HepG2 (cell line): ENCODE data around the gene PRKCZ. TPM values are rescaled to one million over a fixed set of nuclear protein-coding genes. Genes with fewer than 3 reads are reported as not detected.

Experiments used
- ATAC-seq: fragments of 200-7000 bp; cut with Tn5 transposase; 3 replicates; pipeline ENCODE4 v1.9.1; 2020; ENCODE audit warnings: mild to moderate bottlenecking, moderate library complexity
- BruUV-seq: library from RNA; stranded (reverse); fragments of 400-500 nt; replicated peaks from 2 replicates; lab custom pipeline; 2021; lab: Mats Ljungman, UMichigan
- CTCF ChIA-PET: fragments of 300-600 bp; formaldehyde crosslinking; extraction: SDS; loops from one replicate; lab custom pipeline; 2021; ENCODE audit warnings: low total read pairs, inconsistent platforms, low intra/inter-chr PET ratio; lab: Yijun Ruan, JAX
- POLR2A ChIA-PET: fragments of 350-600 bp; sonication (Branson Sonifier 250); formaldehyde crosslinking; loops from one replicate; lab custom pipeline; 2020; ENCODE audit warnings: antibody characterized with exemption, inconsistent platforms; lab: Yijun Ruan, JAX
- DNase-seq: peaks from one replicate; pipeline ENCODE4 v3.0.0-alpha.2; 2015; ENCODE audit warnings: low spot score
- FAIRE-seq: peaks from 3 replicates; lab custom pipeline; 2011; peaks lifted over from hg19 to GRCh38; lab: Jason Lieb, UNC
- H2AFZ ChIP-seq: one replicate; pipeline ENCODE4 v1.6.1; 2011; ENCODE audit warnings: low read length, inconsistent platforms
- H3K27ac ChIP-seq: fragments of 300-600 bp; 3 replicates; pipeline ENCODE4 v1.8.0; 2011; ENCODE audit warnings: mixed run types, mild to moderate bottlenecking, mixed read lengths, low read length, inconsistent platforms; ENCODE audit not compliant: insufficient read depth; ENCODE audit errors: extremely low read length
- H3K27me3 ChIP-seq, 2 experiments: fragments of 200-600 bp in 1 of 2; 2 replicates in 1 of 2; 3 replicates in 1 of 2; pipeline versions ENCODE4 v1.6.0 to v1.8.0; 2011; ENCODE audit warnings: low read length in 2 of 2, mild to moderate bottlenecking in 2 of 2, moderate library complexity in 2 of 2, inconsistent platforms in 1 of 2; ENCODE audit not compliant: insufficient read depth in 2 of 2, control insufficient read depth in 1 of 2
- H3K36me3 ChIP-seq, 2 experiments: fragments of 200-600 bp in 1 of 2; replicated peaks in 1 of 2; 2 replicates in 1 of 2; 3 replicates in 1 of 2; pipeline versions ENCODE4 v1.5.1 to v1.8.0; 2011; ENCODE audit warnings: low read length in 2 of 2, inconsistent platforms in 1 of 2; ENCODE audit not compliant: insufficient read depth in 2 of 2, control insufficient read depth in 1 of 2
- H3K4me1 ChIP-seq: 2 replicates; pipeline ENCODE4 v1.5.1; 2012; ENCODE audit warnings: low read length, inconsistent platforms; ENCODE audit not compliant: insufficient read depth
- H3K4me2 ChIP-seq: 2 replicates; pipeline ENCODE4 v1.6.0; 2011; ENCODE audit warnings: low read depth, low read length, inconsistent platforms
- H3K4me3 ChIP-seq, 3 experiments: fragments of 200-600 bp in 1 of 3; sonication (generic), shearing (Covaris generic) in 1 of 3; replicated peaks in 1 of 3; 2 replicates each; pipeline ENCODE4 v1.5.1; 2011 to 2016; ENCODE audit warnings: low read length in 3 of 3, inconsistent platforms in 2 of 3, low read depth in 2 of 3, mild to moderate bottlenecking in 2 of 3, control low read depth in 1 of 3, mixed read lengths in 1 of 3; ENCODE audit not compliant: insufficient read depth in 1 of 3
- H3K79me2 ChIP-seq: one replicate; pipeline ENCODE4 v1.6.1; 2011; ENCODE audit warnings: low read length, inconsistent platforms; ENCODE audit not compliant: insufficient read depth
- H3K9ac ChIP-seq: 2 replicates; pipeline ENCODE4 v1.6.0; 2011; ENCODE audit warnings: mild to moderate bottlenecking, low read depth, low read length, inconsistent platforms; ENCODE audit not compliant: insufficient read depth
- H3K9me3 ChIP-seq: 2 replicates; pipeline ENCODE4 v1.5.1; 2012; ENCODE audit warnings: mild to moderate bottlenecking, low read length
- H4K20me1 ChIP-seq: 2 replicates; pipeline ENCODE4 v1.6.0; 2011; ENCODE audit warnings: inconsistent platforms, mild to moderate bottlenecking, low read length, moderate library complexity; ENCODE audit not compliant: insufficient read depth
- AGO2 ChIP-seq: fragments of 200-400 bp; formaldehyde crosslinking; optimal IDR thresholded peaks from 2 replicates; pipeline ENCODE3; 2017; ENCODE audit warnings: mild to moderate bottlenecking, low read depth, low read length, moderate library complexity
- EZH2 ChIP-seq: conservative IDR thresholded peaks from 2 replicates; pipeline ENCODE4 v1.6.1; 2012; ENCODE audit warnings: mild to moderate bottlenecking, low read depth, low read length, moderate library complexity
- MYC ChIP-seq: sonication (generic); formaldehyde crosslinking; IDR thresholded peaks from 2 replicates; pipeline ENCODE4 v1.9.0; 2021; ENCODE audit warnings: missing genetic modification reagents, borderline replicate concordance
- ONECUT2 ChIP-seq: sonication (generic); formaldehyde crosslinking; IDR thresholded peaks from 2 replicates; pipeline ENCODE4 v1.4.0; 2020; ENCODE audit warnings: missing genetic modification reagents
- ZEB1 ChIP-seq: IDR thresholded peaks from 2 replicates; pipeline ENCODE4 v1.6.1; 2012; ENCODE audit warnings: mild to moderate bottlenecking, low read depth, inconsistent platforms; ENCODE audit not compliant: insufficient replicate concordance
- ZIK1 ChIP-seq: sonication (generic); formaldehyde crosslinking; IDR thresholded peaks from 2 replicates; pipeline ENCODE4 v1.5.0; 2020; ENCODE audit warnings: mild to moderate bottlenecking, low read depth, missing genetic modification reagents, borderline replicate concordance
- ZNF501 ChIP-seq: sonication (generic); formaldehyde crosslinking; IDR thresholded peaks from 2 replicates; pipeline ENCODE4 v1.5.1; 2020; ENCODE audit warnings: mild to moderate bottlenecking, moderate library complexity, missing genetic modification reagents
- WGBS: methylation state at CpG from one replicate; pipeline ENCODE4 v1.1.6; 2017; ENCODE audit warnings: low lambda C conversion rate; 5-methylcytosine and 5-hydroxymethylcytosine counted together
- in situ Hi-C: cut with HindIII; loops from 2 replicates; pipeline ENCODE4 v1.10.0; 2017; ENCODE audit warnings: low pct_unique_long_range_greater_than_20kb; ENCODE audit not compliant: extremely low pct_ligation_motif_present
- intact Hi-C: fragments of 100-400 bp; cut with micrococcal nuclease; formaldehyde crosslinking; loops from one replicate; pipeline ENCODE4 v1.10.0; 2022; ENCODE audit not compliant: unreplicated experiment
- polyA plus RNA-seq, 8 experiments: library from polyadenylated mRNA; depleted of rRNA in 3 of 8; stranded (reverse) in 7 of 8; unstranded in 1 of 8; fragments of >200 nt; fragmentation: Illumina TruSeq in 4 of 8; extraction: Trizol in 4 of 8; gene quantifications; 2 replicates each; pipeline versions ENCODE4 v1.2.1 to v1.2.3, GENCODE V29; 2011 to 2016; ENCODE audit warnings: low read depth in 4 of 8, missing spikeins in 1 of 8, mixed read lengths in 1 of 8; ENCODE audit not compliant: insufficient read depth in 1 of 8
- total RNA-seq, 5 experiments: library from RNA; depleted of rRNA; stranded (reverse); fragments of >200 nt; fragmentation: Illumina TruSeq; extraction: Trizol; gene quantifications; 2 replicates each; pipeline ENCODE4 v1.2.3, GENCODE V29; 2016; ENCODE audit warnings: low read depth in 1 of 5
- TF ChIP-seq, protein P1 (sequence below): sonication (generic); formaldehyde crosslinking; IDR thresholded peaks from 2 replicates; pipeline ENCODE4 v1.9.0; 2021; ENCODE audit warnings: missing genetic modification reagents, borderline replicate concordance
- TF ChIP-seq, protein P2 (sequence below): sonication (generic); formaldehyde crosslinking; IDR thresholded peaks from 2 replicates; pipeline ENCODE4 v1.8.0; 2022; ENCODE audit warnings: missing genetic modification reagents, low read depth, mild to moderate bottlenecking, borderline replicate concordance

Gene PRKCZ
- total and polyA plus RNA-seq, 2 of the 13 experiments (the other 11 are each of a cell fraction or from before 2014, with no cell fraction given) = 34.7 to 85.2 TPM

GRCh38 chr1:2172551-2173146 is 122.4 kb downstream of the PRKCZ start (continued):
- TF ChIP-seq ZIK1 (CRISPR knock-in tag) (no peak), EZH2 (no peak), ZEB1 (no peak)
- TF ChIP-seq, protein P1, sequence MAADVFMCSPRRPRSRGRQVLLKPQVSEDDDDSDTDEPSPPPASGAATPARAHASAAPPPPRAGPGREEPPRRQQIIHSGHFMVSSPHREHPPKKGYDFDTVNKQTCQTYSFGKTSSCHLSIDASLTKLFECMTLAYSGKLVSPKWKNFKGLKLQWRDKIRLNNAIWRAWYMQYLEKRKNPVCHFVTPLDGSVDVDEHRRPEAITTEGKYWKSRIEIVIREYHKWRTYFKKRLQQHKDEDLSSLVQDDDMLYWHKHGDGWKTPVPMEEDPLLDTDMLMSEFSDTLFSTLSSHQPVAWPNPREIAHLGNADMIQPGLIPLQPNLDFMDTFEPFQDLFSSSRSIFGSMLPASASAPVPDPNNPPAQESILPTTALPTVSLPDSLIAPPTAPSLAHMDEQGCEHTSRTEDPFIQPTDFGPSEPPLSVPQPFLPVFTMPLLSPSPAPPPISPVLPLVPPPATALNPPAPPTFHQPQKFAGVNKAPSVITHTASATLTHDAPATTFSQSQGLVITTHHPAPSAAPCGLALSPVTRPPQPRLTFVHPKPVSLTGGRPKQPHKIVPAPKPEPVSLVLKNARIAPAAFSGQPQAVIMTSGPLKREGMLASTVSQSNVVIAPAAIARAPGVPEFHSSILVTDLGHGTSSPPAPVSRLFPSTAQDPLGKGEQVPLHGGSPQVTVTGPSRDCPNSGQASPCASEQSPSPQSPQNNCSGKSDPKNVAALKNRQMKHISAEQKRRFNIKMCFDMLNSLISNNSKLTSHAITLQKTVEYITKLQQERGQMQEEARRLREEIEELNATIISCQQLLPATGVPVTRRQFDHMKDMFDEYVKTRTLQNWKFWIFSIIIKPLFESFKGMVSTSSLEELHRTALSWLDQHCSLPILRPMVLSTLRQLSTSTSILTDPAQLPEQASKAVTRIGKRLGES (CRISPR knock-in tag) = no peak

DNA sequence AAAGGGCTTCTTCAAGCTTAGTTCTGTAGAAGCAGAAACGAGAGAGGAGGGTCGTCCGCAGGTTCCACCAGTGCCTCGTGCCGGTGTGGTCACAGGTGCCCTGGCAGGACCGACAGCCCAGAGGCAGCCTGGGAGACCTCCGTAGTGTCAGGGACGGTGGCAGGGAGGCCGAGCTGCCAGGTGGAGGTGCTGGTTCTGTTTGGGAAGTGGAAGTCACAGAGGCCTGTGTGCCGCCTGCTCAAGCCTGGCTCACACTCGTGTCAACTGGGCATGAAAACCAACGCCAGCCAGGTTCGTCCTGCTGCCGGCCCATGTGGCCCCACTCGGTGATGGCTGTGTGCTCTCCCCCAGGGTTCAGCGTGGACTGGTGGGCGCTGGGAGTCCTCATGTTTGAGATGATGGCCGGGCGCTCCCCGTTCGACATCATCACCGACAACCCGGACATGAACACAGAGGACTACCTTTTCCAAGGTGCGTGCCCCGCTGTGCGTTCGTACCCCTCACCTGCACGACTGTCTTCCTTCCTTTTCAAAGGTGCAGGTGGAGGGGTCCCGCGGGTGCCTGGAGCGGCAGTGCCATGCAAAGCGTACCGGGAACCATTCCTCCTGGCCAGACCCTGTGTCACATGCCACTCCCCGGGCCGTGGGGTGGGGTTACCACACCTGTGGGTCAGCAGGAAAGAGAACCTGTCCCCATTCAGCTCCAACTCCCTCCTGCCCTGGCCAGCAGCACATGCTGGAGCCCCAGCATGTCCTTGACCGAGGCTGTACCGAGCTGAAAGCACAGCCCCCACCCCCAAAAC is 123.5 kb downstream of the PRKCZ start:
- H3K9ac ChIP-seq = no peak overlapping the region
- POLR2A ChIA-PET = interaction anchor here (0.6 kb wide), 1 partner anchor 21 kb away, joined by 3 read pairs; the partner anchor contains the start of gene FAAP20
- FAIRE-seq = no peak
- in situ Hi-C loops = no loop called here
- no TSS peak for BruUV-seq
- H3K79me2 ChIP-seq = no peaks in the 10 kb centered on the region
- WGBS = 94% methylated on average over 25 of the region's 37 CpGs
- H3K27ac ChIP-seq = no peak overlapping the region
- CTCF ChIA-PET = no interaction called here
- no peaks in the 10 kb centered on the region for H3K27me3 ChIP-seq
- TF ChIP-seq MYC (CRISPR knock-in tag) (0 out of 2 replicates have a peak, but pooled peaks have one; percentile 4), ONECUT2 (CRISPR knock-in tag) (no peak), AGO2 (peak; percentile 77), ZNF501 (CRISPR knock-in tag) (0 out of 2 replicates have a peak, but pooled peaks have one; percentile 20)
- TF ChIP-seq, protein P2, sequence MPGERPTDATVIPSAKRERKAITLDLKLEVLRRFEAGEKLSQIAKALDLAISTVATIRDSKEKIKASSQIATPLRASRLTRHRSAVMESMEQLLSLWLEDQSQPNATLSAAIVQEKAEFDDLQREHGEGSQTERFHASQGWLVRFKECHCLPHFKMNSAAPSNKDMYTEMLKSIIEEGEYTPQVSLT (CRISPR knock-in tag) = no peak
- TF ChIP-seq, all 625 proteins: peak for 3
- intact Hi-C loops = loop anchor here (1.0 kb wide), 1 partner anchor 41 kb away; no protein-coding TSS in a partner anchor
- Histone ChIP-seq H3K9me3 (no peaks in the 10 kb centered on the region), H4K20me1 (no peaks in the 10 kb centered on the region; the same call in 1 of the 2 replicates), H3K4me1 (no peaks in the 10 kb centered on the region), H3K4me2 (no peak overlapping the region), H2AFZ (no peak overlapping the region), H3K36me3 (peaks cover 31 to 74% of the 10 kb centered on the region in 2 experiments), H3K4me3 (no peak overlapping the region)
- DNase-seq (no peak), ATAC-seq (peak; percentile 22)
